NOMO-1 (cell line): ENCODE measurements around the gene VEPH1.
"Not testable (repeated sequence)": the region's sequence is repeated elsewhere in the genome, so short reads cannot be mapped to it uniquely, and the experiment has no call there.

Experiments used
- DNase-seq, 2 experiments: peaks; one replicate each; lab custom pipeline; 2025; ENCODE audit not compliant: unreplicated experiment in 2 of 2; lab: John Stamatoyannopoulos, UW

Gene VEPH1

DNA sequence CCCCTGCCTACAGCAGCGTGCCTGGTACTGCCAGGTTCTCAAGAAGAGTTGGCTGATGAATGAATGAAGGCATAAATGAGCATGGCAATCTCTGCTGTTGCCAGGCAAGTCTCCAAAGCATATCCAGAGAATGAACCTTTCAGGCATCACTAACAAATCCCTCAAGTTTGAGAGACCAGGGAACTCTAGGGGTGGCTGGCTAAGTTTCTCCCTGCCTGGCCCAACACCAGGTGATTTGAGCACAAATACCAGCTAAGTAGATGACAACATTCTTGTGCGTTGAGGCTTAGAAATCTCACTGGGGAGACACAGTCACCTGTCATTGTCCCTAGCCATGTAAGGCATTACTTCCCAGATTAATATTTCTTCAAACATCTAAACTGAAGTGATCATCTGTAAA, 147.9 kb downstream of the VEPH1 start:
- DNase-seq, result no peak

DNA sequence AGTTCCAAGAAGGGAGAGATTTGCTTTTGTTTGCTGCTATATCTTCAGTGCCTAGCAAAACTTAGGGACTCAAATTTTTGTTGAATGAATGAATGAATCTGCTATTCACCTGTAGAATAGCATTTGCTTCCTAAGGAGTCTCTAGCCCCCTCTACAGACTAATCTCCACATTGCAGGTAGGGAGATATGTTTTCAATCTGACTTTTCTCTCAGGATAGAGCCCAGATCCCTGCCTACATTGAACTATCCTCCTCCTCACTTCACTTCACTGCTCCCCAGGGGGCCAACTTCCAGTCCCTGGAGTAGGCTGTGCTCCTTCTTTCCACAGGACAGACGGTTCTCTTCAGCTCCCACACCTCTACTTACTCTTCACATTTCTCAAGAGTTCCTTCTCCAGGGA, 148.5 kb downstream of the VEPH1 start:
- DNase-seq, result no peak

DNA sequence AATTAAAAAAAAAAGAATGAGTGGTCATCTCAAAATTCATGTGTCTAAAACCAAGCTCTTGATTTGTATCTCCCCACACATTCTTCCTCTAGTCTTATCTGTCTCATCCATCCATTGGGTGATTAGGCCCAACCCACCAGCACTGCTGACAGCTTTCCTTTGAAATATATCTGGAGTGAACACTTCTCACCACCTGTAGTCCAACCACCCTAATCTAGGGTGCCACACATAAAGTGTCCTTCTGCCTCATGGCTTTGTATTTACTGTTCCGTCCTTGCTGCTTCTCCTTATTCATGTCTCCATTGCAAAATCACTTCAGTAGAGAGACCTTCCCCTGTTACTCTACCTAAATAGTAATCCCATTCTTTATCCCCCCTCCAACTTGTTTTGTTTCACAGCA, 149.0 kb downstream of the VEPH1 start:
- no peak for DNase-seq

DNA sequence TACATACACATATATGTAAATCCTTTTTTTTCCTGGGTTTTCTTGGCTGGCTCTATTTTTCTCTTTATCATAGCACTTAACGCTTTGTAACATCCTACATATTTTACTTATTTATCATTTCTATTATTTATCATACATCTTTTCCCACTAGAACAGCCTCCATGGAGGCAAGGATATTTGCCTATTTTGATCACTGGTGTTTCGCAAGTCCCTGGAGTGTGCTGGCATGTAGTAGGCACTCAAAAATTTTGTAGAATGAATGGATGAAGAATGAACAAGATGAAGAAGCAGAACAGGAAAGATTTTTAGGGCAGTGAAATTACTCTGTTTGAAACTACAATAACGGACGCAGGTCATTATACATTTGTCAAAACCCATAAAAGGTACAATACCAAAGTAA, 149.6 kb downstream of the VEPH1 start:
- DNase-seq, result no peak

DNA sequence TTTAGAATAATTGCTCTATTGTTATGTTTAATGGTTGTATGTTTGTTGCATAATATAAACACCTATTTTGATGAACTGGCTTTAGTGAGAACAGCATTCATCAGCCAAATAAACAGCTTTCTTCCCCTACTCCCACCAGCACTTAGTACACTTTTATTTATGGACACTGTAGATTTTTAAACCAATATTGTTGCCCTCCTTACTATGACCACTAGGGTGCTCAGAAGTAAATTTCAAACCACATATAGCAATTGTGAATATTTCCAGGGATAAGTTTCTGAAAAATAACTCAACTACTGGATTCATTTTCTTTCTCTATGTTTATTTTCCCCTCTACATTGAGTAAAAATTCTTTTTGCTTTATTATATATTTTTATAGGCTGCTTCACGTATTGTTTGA, 151.2 kb downstream of the VEPH1 start:
- DNase-seq, result no peak

DNA sequence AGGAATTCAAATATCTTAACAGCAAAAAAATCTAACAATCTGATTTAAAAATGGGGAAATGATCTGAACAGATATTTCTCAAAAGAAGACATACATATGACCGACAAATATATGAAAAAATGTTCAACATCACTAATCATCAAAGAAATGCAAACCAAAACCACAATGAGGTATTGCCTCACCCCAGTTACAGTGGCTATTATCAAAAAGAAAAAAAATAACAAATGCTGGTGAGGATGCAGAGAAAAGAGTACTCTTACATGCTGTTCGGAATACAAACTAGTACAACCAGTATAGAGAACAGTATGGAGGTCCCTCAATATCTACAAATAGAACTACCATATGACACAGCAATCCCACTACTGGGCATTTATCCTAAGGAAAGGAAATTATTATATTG, 152.6 kb downstream of the VEPH1 start:
- DNase-seq, result not testable (repeated sequence)

DNA sequence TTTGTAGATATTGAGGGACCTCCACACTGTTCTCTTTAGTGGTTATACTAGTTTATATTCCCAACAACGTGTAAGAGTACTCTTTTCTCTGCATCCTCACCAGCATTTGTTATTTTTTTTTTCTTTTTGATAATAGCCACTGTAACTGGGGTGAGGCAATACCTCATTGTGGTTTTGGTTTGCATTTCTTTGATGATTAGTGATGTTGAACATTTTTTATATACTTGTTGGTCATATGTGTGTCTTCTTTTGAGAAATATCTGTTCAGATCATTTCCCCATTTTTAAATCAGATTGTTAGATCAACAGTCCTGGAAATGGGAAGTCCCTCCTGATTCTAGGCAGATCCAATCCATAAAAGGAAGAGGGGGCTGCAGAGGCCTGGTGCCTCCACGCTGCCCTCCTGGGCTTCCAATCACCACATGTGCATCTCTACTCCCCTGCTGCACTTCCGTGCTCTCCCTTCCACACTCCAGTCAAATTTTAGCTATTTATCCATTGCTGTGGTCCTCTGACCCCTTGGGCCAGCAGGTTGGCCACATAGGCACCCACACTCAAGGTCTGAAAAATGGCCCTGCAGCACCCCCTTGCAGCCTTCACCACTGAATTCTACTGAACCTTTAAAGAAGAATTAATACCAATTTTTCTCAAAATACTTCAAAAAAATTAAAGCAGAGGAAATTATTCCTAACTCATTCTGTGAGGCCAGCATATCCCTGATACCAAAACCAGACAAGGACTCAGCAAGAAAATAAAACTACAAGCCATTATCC, 154.7 kb downstream of the VEPH1 start:
- not testable (repeated sequence) for DNase-seq

DNA sequence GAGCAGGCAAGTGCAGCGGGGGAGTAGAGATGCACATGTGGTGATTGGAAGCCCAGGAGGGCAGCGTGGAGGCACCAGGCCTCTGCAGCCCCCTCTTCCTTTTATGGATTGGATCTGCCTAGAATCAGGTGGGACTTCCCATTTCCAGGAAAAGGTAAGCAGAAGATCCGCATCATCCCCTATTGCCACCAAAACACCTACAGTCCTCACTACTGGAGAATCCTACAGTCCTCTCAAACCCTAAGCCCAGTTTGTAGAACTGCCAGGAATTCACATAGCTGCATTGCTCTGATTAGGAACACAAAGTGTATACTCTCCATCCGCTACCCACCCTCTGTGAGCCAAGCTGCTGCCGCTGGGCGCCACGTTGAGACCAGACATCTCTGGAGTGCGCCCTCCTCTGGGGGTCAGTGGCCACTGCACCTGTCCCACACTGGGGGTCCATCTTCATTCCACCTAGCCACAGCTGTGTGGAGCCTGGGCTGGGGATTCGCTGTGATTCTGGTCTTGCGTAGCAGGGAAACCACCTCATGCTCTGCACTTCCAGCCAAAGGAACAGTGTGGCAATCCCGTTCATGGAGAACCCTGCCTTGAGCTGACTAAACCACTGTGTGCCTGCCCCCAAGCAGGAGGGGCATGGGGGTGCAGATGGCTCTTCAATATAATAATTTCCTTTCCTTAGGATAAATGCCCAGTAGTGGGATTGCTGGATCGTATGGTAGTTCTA, 155.5 kb downstream of the VEPH1 start:
- DNase-seq, result no peak

DNA sequence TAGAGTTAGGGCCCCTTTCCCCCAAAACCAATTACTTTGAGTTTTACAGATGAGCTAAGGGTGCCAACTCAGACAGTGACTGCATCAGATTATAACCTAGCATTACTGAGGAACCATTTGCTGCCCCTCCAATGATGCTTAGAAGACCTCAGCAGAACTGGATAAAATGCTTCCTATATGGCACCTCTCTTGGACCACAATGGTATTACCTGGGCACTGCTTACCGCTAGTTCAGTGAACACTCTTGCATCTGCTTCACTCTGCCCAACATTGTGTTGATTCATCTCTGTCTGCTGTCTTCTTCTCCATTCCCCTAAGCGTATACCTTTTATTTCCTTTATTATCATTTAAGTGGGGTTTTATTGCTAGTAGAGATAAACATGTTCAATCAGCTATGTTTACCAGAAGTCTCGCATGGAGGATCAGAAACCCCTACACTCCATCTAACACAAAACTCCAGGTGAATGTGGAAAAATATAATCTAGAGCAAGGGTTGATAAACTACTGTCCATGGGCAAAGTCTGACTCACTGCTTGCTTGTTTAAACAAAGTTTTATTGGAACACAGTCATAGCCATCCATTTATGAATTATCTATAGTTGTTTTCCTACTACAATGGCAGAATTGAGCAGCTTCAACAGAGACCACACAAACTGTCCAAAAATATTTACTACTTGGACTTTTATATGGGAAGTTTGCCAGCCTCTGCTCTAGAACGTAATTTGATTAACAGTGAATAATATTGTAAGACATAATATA, 166.8 kb downstream of the VEPH1 start:
- DNase-seq, result no peak

DNA sequence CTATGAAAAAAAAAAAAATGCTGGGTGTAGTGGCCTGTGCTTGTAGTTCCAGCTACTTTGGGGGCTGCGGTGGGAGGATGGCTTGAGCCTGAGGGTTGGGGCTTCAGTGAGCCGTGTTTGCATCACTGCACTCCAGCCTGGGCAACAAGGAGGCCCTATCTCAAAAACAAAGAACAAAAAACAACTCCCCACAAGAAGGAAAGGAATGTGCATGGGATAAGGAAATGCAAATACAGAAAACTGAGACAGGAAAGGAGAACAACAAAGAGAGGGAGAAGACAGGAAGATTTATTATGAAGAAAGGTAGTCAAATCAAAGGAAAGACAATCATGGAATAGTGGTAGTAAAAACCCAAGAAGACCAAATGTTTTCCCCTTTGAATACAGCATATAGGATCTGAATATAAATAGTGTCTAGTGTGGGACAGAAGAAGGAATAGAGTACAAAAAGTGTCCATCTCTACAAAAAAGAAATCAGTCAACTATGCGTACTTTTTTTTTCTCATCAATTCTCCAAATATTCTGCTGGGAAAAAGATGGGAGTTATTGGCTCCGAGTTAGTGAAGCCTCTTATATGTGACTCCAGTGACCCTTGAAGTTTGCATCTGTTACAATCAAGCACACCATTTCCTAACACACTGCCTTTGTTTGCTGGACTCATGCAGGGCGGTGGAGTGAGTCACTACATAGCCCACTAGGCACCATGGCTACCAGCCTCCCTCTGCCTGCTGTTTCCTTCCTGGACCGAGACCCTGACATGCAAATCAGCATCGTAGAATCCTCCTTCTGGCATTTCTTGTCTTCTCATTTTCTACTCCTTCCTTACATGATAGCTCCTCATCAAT, 167.8 kb downstream of the VEPH1 start:
- no peak for DNase-seq

DNA sequence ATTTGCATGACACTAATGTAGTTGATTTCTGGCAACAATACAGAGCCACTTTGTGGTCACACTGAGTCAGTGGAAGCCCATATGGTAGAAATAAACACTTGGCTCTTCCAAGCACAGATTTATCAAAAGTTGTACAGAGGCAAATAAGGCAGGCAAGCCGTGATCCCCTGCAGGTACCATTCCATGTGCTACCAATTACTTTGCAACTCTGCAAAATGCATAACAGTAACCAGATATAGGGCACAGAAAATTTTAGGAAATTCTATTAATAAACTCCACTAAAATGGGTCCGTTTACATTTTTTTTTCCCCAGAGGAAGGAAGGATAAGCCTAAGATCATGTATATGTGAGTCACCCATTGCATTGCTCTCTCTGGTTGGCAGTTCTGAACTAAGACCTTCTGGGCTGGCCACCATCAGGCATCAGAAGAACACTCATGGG, 169.6 kb downstream of the VEPH1 start:
- DNase-seq, result no peak

DNA sequence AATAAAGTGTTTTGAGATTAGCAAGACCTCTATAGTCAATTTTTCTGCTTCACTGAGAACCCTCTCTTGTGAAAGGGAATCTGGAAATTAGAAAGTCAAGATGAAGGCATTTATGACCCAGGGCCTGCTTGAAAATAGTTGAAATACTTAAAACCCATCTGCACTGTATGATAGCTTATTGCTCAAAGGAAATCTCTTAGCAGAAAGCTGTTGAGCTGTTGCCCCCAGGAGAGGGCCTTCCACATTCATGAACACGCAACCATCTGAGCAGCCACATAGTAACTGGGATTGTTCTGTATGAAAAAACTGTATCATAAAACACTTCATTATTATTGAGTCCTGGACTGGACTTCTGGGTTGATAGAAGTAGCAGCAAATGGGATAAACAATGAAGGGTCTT, 173.0 kb downstream of the VEPH1 start:
- no peak for DNase-seq

DNA sequence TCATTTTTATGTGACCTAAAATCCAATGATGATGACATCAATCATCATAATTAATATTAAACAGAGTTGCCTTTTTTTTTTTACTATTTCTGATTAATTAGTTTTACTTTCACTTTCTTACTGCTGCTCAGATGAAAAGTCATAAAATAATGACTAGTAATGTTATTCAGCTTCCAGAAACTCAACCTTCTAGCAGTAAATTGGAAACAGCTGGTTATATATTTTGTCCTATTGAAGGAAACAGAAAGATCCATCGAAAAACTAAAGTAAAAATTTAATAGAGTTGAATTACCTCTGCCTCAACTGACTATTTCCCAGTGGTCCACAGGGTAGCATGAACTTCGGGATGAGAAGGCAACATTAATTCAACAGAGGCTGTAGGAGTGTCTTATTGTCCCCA, 173.7 kb downstream of the VEPH1 start:
- no peak for DNase-seq

DNA sequence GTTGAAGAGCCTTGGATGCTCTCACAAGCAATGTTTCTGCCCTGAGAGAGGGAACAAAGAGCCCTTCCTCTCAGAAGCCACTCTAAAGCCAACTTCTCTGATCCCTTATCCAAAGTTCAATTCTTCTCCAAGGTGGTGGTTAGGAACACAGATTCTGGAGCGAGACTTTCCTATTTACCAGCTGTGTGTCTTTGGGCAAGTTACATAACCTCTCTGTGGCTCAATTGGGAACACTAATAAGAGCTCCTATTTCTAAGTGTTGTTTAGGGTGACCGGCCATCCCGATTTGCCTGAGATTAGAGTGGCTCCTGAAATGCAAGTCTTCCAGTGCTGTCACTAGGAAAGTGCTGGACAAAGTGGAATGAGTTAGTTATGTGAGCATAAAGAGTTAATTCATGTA, 175.4 kb downstream of the VEPH1 start:
- no peak for DNase-seq

DNA sequence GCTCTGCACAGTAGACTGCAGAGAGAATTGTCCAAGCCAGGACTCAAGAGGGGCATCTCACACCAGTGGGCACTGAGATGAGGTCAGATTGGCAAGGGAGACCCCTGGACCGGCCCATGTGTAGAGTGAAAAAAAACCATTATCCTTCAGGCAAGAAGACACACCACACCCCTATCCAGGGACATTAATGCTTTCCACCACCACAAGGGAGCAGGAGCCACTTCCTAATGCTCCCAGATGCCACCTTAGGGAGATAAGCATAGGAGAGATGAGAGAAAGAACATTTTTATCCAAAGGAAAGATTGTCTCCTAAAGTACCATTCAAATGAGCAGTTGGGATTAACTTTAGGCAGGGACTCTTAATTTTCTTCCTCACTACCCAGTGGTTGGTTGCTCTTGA, 176.2 kb downstream of the VEPH1 start:
- DNase-seq, result no peak

DNA sequence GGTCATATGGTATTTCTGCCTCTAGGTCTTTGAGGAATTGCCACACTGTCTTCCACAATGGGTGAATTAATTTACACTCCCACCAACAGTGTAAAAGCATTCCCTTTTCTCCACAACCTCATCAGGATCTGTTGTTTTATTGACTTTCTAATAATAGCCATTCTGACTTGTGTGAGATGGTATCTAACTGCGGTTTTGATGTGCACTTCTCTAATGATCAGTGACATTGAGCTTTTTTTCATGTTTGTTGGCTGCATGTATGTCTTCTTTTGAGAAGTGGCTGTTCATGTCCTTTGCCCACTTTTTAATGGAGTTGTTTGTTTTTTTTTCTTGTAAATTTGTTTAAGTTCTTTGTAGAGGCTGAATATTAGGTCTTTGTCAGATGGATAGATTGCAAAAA, 178.3 kb downstream of the VEPH1 start:
- not testable (repeated sequence) for DNase-seq

DNA sequence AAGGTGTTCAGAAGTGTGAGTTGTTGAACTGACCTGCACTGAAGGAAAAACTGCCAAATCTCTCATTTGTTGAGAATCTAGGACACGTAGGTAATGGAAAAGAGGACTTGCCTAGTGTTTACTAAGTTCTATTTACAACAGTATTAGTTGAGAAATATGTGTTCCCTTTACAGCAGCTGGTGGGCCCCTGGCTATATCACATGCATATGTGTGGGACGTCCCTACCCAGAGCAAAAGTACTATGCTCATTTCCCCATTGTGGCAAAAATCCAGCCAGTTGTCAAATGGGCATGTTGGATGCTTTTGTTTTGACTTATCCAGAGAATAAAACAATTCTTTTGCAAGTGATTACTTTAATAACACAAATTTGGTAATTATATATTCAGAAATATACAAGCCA, 179.9 kb downstream of the VEPH1 start:
- DNase-seq, result no peak

DNA sequence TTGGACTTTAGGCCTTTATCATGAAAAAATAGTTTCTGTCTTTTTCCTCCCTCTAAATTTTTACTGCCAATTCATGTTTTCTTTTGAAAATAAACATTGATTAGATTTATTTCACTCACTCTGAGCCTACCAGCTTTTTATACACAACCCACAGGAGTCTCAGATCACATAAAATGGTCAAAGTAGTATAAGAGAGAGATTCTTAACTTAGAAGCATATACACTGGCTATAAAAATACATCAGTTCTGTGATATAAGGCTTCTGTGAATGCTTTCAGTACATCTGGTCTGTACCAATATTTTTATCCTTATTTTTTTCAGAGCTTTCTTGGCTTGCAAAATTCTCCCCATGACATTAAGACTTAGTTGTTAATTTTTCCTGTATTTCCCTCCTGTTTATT, 183.5 kb downstream of the VEPH1 start:
- DNase-seq, result no peak

DNA sequence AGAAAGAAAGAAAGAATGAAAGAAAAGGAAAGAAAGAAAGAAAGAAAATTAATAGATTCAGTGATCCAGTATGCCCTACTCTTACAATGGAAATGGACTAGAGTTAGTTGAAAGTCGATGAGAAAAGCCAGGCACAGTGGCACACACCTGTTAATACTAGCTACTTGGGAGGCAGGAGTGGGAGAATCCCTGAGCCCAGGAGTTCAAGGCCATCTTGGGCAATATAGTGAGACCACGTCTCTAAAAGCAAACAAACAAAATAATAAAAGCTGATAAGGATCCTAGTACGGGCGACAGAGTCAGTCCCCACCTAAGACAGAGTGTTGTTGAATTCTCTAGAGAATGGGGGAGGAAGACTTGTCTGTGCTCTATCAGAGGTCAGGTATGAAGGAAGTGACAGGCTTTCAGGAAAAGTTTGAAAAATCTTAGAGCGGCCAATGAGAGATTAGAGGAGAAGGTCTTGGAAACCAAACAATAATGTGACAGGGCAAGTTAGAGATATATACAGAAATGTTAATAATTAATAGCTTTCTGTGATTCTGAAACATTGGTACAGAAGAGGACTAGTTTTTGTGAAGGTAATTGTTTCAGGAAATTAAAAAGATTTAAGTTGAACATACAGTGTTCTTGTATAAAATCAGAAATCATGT, 184.5 kb downstream of the VEPH1 start:
- no peak for DNase-seq

DNA sequence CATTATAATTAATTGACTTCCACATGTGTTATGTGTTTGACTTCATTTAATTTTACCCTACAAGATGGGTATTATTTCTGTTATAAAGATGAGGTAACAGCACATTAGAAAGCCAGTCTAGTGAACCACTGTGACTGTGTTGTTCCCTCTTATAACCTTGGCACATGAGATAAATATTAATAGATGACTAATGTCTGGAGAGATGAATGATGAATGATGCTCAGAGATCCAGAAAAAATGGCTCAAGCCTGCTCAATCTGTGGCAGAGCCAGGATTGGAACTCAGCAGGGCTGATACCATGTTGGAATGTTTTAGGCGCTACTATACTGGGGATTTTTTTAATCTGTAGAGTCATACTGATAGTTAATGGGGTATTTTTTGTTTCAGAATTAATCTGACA, 185.3 kb downstream of the VEPH1 start:
- no peak for DNase-seq
